Urothelium cell line (cell line): Measurements from ENCODE around the gene COLQ.
"Not testable (repeated sequence)": the region's sequence is repeated elsewhere in the genome, so short reads cannot be mapped to it uniquely, and the experiment has no call there.

Experiments
- DNase-seq: peaks from one replicate; pipeline ENCODE4 v3.0.0; 2011; ENCODE audit warnings: low spot score, mixed read lengths
- FAIRE-seq: peaks from 2 replicates; lab custom pipeline; 2011; peaks lifted over from hg19 to GRCh38; lab: Jason Lieb, UNC

COLQ gene

DNA sequence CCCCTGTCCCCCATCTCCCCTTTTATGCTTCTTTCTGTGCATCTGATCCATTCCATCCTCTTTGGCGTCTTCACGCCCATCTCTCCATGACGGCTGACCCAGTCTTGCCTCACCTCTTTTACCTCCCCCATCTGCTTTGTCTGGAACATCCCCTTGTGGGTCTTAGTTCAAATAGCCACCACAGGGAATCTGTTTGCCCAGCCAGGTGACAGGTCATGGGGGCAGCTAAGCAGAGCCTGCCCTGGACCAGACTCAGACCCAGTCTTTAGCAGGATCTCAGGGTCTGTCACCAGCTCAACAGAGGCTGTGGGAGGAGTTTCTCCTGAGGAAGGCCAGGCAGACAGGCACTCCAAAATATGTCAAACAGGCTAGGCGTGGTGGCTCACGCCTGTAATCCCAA, 28.1 kb downstream of the COLQ start:
- DNase-seq (no peak), FAIRE-seq (no peak)

DNA sequence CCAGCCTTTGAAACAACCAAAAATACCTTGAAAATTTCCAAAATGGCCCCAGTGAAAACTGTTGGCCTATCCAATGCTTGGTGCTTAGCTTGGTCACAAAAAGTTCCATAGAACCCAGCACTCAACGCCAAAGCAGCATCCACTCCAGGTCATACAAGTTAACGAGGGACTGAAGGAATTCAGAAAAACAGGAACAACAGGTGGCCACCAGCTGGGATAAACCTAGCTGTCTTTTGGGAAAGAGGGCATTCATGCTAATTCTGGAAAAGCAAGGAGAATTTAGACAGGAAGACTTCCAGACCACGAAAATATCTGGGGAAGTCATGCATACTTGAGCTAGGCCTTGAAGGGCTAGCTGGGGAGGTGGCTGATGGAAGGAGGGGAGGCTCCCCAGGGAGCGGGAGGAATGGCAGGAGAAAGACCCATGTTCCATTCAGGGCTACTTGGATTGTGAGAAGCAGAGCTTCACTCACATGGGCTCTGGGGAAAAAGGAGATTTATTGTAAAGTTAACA, 28.6 kb downstream of the COLQ start:
- FAIRE-seq, result no peak
- DNase-seq, result no peak

DNA sequence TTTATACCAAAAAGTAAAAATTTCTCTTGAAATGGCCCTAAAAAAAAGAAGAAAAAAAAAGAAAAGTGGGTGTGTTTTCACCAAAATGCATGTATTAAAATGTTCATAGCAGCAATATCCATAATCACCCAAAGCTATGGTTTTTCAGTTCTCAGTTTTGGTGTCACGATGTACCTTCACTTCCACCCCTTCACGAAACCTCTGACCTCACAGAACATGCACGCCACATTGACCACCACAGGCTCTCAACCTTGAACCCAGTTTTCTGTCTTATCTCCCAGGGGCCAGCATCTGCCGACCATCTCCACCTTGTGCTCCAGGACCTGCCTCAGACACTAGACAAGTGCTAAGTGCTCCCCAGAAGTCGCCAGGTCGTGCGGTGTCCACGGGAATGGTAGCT, 30.4 kb downstream of the COLQ start:
- DNase-seq (no peak), FAIRE-seq (no peak)

DNA sequence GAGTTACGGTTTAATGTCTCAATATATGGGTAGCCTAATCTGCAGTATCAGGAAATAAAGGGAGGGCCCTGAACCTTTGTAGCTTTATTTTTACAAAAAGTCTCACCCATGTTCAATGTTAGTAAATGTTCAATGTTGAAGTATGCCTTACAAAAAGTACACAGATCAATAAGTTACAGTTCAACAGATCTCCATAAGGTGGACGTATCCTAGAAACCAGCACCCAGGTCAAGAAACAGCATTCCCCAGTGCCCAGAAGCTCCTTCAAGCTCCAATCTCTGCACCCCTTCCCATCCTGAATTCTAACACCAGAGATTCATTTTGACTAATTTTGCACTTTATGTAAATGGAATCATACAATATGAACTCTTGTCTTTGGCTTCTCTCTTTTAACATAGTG, 31.3 kb downstream of the COLQ start:
- DNase-seq (no peak), FAIRE-seq (no peak)

DNA sequence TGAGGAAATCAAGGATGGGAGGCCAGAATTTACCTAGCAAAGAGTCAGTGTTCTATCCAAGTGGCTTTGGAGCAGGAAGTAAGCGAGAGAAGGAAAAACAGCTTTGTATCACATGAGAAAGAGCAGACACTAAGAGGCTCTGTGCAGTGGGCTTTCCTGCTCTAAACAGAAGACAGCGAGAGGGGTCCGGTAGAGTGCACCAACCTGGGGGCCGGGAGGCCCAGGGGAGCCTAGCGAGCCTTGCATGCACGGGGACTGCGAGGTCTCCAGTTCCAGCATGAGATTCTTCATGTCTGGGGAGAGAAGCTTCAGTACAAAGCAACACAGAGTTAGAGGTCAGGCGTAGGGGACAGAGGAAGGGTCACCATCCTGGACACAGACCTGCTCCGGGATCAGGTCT, 33.5 kb downstream of the COLQ start:
- FAIRE-seq, result no peak

DNA sequence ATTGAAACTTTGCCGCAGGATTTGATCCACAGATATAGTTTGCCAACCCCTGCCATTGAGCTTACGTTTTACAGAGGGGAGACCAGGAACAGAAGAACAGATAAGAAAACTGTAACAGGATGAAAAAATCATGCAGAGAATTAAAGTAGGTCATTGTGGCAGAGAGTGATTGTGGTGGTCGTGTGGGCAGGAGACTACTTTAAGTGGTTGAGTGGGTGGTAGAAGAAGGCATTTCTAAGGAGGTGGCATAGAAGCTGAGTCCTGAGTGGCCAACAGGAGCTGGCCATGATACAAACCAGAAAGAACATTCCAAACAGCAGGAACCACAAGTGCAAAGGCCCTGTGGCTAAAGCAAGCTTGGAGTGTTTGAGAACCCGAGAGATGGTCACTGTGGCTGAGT, 34.5 kb downstream of the COLQ start:
- DNase-seq, result no peak

More for the DNA sequence above, 33.5 kb downstream of the COLQ start:
- no peak for DNase-seq

DNA sequence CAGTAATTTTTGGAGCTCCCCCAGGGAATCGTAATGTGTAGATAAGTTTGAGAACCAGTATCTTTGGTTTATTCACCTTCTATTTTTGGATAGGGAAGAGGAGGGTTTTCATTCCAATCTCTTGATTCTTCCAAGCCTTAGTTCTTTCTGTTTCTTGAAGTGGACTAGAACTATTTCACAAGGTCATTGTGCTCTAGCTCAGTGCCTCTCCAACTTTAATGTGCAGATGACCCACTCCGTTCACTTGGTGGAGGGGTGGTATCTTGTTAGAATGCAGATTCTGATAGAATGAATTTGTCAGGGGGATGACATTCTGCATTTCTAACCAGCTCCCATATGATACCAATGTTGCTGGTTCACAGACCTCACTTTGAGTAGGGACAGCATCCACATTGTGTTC, 35.5 kb downstream of the COLQ start:
- DNase-seq, result no peak

More for the DNA sequence above, 34.5 kb downstream of the COLQ start:
- FAIRE-seq, result no peak

DNA sequence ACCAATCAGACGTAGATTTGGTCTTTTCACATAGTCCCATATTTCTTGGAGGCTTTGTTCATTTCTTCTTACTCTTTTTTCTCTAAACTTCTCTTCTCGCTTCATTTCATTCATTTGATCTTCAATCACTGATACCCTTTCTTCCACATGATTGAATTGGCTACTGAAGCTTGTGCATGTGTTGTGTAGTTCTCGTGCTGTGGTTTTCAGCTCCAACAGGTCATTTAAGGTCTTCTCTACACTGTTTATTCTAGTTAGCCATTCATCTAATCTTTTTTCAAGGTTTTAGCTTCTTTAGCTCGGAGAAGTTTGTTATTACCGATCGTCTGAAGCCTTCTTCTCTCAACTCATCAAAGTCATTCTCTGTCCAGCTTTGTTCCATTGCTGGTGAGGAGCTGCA, 37.0 kb downstream of the COLQ start:
- not testable (repeated sequence) for FAIRE-seq, DNase-seq

More for the DNA sequence above, 35.5 kb downstream of the COLQ start:
- FAIRE-seq, result no peak

DNA sequence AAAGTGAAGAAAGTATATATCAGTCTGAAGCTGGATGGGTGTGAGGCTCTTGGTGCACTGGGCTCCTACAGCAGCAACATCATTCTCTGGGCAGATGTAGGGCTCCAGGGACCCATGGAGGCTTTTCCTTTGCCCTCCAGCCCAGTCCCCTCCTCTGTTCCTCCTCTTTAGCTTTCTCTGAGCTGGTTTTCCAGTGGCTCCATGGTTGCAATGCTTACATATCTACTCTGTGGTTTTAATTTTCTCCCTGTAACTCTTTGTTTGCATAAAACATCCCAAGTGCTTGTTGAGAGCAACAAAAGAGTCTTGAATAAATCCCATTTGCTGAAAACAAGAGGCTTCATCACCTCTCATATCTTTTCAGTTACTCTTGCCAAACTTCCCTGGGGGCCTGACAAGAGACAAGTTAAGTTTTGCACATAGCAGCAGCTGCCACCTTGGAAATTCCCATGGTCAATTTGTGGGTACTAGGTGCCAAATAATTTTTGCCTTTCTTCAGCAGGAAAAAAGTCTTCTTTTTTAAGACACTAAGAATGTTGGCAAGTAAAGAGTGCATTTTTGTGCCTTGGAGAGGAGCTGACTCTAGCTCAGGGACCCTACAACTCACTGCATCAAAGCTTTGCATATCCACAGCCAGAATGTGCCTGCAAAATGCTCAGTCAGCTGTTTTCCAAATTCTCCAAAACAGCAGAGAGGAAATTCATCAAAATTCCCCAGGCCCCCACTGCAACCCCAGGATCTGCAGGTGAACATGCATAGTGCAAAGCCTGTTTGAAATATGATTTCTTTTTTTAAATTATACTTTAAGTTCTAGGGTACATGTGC, 41.9 kb downstream of the COLQ start:
- FAIRE-seq, result no peak
- DNase-seq, result no peak

DNA sequence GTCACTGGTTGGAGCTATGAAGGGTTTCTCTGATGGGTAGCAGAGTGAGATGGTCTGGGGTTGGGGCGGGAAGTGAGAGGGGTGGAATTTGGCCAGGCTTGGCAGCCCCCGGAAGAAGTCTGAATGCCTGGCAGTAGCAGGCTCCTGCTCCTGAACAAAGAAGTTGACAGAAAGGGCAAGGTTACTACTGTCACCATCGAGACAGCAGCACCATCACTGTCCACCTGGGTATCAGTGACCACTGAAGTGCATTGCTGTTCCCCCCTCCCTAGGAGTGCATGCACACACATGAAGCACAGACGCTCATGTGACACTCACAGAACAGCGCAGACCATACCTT, 42.9 kb downstream of the COLQ start:
- DNase-seq, result no peak
- FAIRE-seq, result no peak

DNA sequence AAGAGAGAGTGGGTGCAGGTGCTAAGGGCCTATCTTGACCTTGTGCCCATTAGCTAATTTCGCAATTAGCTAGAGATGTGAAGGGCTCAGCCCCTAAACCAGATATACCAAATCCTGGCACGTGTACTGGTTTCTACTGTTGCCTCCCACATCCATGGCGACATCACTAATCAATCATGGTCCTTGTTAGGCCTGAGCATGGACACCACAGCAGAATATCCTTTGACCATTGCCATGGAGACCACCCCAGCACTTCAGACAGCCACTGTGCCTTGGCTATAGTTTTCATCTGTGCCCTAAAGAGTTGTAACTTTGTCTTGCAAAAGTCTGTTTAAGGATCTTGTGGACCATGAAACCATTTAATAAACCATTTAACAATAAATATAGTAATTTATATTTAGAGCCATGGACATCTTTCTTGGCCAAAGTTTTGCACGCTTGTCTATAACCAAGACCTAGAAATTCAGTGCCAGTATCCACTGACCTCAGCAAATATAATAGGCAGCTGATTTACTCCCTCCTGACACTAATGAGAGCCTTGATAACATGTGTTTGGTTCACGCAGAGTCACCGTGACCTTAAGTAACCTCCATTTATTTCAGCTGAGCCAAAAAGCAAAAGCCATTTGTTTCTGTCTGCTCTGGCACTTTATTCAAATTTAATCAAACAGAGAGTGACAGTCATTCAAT, 43.4 kb downstream of the COLQ start:
- DNase-seq (no peak), FAIRE-seq (no peak)

DNA sequence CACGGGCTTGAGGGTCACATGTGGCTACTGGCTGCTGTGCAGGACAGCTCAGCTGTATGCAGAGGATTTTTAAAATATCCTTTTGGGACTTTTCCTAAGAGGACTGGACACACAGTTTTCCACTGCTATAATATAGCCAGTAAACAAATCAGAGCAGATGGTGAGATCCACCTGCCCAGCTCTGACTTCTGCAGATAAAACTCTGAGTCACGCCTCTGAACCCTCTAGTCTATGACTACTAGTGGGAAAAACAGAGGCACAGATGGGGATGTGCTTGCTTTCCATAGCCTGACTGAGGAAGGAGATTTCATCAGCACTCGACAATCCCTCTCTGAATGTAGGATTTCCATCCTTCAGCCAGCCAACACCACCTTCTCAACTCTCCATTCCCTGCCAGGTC, 45.1 kb downstream of the COLQ start:
- DNase-seq, result no peak
- no peak for FAIRE-seq

DNA sequence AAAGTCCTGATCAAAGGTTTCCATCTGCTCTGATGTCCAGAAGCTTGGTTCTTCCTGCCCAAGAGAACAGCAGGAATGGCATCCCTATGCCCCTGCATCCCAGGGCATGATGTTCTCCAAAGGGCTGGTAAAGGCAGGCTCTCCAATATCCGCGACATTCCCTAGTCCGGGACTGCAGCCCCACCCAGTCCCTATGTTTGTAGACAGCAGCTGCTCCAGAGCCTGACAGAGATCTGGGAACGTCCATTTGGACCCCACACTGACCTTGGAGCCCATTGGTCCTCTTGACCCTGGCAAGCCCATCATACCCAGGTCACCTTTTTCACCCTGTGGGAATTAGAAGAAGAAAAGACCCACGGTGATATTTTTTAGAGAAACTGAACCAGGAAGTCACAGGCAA, 46.3 kb downstream of the COLQ start:
- DNase-seq (no peak), FAIRE-seq (no peak)

DNA sequence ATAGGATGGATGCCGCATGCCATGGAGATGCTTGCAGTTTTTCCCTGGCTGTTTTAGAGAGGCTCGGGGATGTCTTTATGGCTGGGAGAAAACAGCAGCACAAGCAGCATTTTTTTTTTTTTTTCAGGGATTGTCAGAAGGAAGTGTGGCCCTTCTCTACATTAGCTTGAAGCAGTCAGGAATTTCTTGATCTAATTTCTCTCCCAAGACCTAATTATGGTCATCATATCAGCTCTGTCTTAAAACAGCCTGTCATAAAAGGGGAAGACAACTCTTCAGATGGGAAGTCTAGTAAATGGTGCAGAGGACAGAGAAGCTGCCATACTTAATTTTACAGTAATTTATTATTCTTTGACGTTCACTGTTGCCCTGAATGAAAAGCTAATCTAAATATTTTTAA, 49.6 kb downstream of the COLQ start:
- DNase-seq (no peak), FAIRE-seq (no peak)

DNA sequence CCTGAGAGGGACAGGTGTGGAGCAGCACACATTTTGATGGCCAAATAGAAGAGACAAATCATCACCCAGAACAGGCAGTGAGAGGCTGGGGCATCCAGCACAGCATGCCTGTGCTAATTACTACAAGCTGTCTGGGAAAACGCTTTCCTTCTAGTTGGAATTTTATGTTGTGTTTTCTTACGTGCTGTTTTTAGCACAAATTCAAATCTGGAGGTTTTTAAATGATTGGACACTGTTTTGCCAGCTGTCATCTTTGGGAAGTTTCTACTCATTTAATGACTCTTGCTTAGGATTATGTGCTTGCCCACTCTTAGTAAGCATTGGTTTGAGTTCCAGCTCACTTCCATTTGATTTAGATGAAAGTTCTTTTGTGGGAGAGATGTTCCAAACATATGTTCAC, 50.7 kb downstream of the COLQ start:
- DNase-seq, result no peak
- FAIRE-seq, result no peak

DNA sequence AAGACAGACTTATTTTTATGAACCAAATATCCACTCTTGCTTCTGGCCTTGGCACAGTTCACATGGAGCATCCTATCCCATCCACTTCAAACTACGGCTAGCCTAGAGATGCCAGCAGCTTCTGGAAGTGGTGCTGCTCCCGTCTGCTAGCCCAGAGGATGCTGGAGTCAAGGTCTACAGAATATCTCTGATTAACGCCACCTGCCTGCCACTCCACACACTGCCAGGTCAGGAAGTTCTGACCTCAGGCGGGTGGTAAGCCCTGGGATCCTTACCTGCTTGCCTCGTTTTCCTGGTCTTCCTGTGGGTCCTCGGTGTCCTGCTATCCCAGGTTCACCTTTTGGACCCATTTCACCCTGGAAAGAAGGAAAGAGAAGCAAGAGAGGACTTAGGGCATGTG, 51.2 kb downstream of the COLQ start:
- FAIRE-seq (no peak), DNase-seq (no peak)

DNA sequence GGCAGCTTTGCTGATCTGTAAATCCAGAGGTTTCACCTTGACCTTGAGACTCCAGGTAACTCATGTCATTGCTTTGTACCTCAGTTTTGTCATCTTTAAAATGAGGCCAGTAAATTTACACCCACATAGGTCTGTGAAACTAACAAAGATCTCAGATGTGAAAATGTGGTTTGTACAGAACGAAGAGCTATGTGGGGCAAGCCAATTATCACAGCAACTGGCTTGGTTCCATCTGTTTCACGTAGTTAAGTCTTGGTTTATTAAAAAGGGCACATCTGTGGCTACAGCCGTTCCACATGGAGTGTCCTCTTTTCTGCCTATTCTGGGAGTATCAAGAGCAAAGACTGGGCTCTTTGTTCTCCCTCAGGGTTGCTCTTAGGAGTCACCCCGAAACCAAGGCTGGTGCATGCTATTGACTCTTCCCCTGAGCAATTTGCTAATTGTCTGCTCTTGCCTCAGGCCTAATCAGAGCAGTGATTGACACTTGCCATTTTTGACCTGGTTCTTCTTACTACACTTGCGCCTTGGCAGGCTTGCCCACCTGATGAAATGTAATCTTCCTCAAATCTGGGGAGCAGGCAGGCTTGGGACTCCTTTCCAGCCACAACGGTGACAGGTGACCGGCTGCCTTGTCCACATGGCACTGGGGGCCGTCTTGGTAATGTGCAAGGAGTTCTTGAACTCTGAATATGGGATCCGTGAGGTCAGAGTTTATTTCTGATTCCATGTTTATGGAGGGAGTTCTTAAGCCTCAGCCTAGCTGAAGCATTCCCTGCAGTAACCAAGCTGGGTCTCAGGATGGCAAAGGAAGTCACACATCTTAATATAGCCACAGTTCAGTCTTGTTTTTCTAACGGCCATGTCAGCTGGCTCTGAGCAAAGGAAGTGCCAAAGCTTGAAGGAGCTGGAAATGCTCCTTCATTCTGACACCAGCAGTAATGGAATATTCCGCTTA, 54.0 kb downstream of the COLQ start:
- DNase-seq, result no peak
- FAIRE-seq, result no peak

DNA sequence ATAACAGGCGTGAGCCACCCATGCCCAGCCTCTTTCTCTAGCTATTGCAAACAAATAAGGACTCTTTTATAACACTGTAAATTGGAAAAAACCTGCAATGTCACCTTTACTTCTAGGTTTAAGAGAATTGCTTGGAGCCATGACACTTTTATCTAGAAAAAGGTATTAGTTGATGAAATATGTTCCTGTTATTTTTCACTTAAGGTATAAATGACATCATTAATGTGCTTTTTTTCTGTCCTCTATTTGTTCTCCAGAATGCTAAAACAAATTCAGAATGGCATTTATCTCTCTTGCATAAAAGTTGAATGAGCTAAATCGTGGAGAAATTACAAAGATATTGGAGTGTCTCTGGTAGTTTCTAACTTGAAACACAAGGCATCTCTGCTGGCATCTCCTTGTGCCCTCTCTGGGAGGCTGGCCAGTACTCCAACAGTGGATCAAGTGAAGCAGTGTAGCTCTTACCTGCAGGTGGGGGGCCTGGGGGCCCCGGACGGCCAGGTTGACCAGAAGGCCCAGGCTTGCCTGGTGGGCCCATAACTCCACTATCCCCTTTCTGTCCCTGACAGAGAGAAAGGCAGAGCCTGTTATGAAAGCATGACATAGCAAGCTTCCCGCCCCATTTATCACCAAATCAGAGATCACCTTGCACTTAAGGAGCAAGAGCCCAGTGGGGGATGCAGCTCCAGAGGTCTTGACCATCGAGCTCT, 55.5 kb downstream of the COLQ start:
- no peak for FAIRE-seq
- DNase-seq, result no peak

DNA sequence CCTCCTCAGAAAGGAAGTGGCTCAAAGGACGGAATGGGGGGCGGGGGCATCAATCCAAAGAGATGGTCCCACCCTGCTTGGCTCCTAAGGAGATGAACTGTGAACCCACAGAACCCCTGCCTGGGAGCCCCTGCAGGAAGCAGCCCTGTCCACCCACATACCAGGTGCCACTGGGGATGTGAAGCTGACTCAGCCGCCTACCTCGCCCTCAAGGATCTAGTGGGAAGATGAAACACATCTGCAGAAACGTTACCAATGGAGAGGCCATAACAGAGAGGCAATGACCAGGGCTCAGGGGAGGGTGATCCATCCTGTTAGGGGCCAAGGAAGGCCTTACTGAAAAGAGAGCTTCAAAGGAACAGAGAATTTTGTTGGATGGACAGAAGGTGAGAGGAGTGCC, 59.1 kb downstream of the COLQ start:
- no peak for DNase-seq
- no peak for FAIRE-seq

DNA sequence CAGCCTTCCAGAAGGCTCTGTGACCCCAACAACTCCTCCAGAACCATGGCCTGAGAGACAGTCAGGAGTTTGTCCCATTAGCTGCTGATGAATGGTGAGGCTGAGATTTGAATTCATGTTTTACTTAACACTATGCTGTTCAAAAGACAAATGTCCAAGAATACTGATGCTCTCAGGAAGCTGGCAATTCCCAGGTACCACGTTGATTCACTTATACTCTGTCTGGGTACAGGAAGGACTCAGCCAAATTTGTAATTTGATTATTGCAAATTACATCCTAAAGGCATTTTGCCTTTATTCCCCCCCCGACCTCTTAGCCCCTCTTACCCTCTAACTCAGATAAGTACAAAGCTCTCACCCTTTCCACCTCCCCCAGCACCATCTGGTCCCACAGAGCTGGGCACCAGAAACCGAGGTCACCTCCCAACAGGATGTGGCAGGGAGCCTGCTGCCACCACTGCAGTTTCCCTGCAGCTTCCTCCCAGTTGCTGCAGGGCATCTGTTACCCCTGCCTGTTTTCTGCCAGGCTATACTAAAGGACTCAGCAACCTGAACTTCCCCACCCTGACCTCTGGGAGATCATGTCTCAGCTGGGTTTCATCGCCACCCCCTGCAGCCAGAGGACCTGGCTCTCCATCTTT, 60.5 kb downstream of the COLQ start:
- FAIRE-seq, result no peak
- no peak for DNase-seq
